ENCODE measurements around the gene PALLD.

The PALLD gene

DNA sequence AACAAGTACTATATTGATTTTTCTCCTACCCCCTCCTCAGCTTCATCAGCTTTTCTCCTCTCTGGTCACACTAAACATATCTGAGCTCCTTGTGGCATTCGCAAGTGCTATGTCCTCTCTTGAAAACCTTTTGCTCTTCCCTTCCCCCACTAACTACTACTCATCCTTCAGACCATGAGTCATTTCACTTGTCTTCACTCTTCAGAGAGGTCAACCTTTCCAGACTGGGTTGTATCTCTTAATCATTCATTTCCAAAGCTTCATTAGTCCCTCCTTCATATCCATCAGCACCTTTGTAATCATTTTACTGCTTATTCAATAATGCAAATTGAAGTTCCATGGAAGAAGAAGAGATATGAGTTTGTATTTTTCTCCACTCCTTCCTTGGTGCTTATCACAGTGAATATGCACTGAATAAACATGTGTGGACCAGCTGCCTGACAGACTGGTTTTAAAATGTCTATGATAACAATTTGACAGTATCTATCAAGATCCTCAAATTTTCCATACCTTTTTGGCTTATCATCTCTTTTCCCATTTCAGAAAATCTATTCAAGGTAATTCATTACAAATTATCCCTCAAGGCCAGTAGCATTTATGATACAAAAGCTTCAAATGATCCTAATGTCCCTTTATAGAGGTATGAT lies 45.0 kb upstream of the PALLD start (continued):
- TF ChIP-seq, protein P1, sequence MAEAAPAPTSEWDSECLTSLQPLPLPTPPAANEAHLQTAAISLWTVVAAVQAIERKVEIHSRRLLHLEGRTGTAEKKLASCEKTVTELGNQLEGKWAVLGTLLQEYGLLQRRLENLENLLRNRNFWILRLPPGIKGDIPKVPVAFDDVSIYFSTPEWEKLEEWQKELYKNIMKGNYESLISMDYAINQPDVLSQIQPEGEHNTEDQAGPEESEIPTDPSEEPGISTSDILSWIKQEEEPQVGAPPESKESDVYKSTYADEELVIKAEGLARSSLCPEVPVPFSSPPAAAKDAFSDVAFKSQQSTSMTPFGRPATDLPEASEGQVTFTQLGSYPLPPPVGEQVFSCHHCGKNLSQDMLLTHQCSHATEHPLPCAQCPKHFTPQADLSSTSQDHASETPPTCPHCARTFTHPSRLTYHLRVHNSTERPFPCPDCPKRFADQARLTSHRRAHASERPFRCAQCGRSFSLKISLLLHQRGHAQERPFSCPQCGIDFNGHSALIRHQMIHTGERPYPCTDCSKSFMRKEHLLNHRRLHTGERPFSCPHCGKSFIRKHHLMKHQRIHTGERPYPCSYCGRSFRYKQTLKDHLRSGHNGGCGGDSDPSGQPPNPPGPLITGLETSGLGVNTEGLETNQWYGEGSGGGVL (tag by site-specific recombination; IDR thresholded peaks at IDR 0.05) = peak; percentile 51
- TF ChIP-seq ZNF585B (tag by site-specific recombination; IDR thresholded peaks at IDR 0.05) = no peak
- TF ChIP-seq KLF10 (tag by site-specific recombination; IDR thresholded peaks at IDR 0.05) = 0 out of 2 replicates have a peak, but pooled peaks have one; percentile 27
- TF ChIP-seq, protein P2, sequence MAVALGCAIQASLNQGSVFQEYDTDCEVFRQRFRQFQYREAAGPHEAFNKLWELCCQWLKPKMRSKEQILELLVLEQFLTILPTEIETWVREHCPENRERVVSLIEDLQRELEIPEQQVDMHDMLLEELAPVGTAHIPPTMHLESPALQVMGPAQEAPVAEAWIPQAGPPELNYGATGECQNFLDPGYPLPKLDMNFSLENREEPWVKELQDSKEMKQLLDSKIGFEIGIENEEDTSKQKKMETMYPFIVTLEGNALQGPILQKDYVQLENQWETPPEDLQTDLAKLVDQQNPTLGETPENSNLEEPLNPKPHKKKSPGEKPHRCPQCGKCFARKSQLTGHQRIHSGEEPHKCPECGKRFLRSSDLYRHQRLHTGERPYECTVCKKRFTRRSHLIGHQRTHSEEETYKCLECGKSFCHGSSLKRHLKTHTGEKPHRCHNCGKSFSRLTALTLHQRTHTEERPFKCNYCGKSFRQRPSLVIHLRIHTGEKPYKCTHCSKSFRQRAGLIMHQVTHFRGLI (tag by site-specific recombination; IDR thresholded peaks at IDR 0.05) = no peak
- TF ChIP-seq FEZF1 (tag by site-specific recombination; IDR thresholded peaks at IDR 0.05) = 0 out of 2 replicates have a peak, but pooled peaks have one; percentile 15
- TF ChIP-seq ZNF146 (tag by site-specific recombination; IDR thresholded peaks at IDR 0.05) = no peak
- TF ChIP-seq ZNF391 (tag by site-specific recombination; IDR thresholded peaks at IDR 0.05; ENCODE audit: borderline replicate concordance, low read depth) = peak; percentile 54; the same call in 1 of the 2 replicates
- TF ChIP-seq, protein P3, sequence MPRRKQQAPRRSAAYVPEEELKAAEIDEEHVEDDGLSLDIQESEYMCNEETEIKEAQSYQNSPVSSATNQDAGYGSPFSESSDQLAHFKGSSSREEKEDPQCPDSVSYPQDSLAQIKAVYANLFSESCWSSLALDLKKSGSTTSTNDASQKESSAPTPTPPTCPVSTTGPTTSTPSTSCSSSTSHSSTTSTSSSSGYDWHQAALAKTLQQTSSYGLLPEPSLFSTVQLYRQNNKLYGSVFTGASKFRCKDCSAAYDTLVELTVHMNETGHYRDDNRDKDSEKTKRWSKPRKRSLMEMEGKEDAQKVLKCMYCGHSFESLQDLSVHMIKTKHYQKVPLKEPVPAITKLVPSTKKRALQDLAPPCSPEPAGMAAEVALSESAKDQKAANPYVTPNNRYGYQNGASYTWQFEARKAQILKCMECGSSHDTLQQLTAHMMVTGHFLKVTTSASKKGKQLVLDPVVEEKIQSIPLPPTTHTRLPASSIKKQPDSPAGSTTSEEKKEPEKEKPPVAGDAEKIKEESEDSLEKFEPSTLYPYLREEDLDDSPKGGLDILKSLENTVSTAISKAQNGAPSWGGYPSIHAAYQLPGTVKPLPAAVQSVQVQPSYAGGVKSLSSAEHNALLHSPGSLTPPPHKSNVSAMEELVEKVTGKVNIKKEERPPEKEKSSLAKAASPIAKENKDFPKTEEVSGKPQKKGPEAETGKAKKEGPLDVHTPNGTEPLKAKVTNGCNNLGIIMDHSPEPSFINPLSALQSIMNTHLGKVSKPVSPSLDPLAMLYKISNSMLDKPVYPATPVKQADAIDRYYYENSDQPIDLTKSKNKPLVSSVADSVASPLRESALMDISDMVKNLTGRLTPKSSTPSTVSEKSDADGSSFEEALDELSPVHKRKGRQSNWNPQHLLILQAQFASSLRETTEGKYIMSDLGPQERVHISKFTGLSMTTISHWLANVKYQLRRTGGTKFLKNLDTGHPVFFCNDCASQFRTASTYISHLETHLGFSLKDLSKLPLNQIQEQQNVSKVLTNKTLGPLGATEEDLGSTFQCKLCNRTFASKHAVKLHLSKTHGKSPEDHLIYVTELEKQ (tag by site-specific recombination; IDR thresholded peaks at IDR 0.05; ENCODE audit: borderline replicate concordance) = peak; percentile 26; the same call in 1 of the 2 replicates
- no peak for TF ChIP-seq ZNF792 (tag by site-specific recombination; IDR thresholded peaks at IDR 0.05)
- TF ChIP-seq ZNF292 (tag by site-specific recombination; IDR thresholded peaks at IDR 0.05; ENCODE audit: borderline replicate concordance, low read depth) = no peak
- no peak for TF ChIP-seq ZNF658 (tag by site-specific recombination; IDR thresholded peaks at IDR 0.05)
- TF ChIP-seq ZBTB21 (tag by site-specific recombination; IDR thresholded peaks at IDR 0.05) = 0 out of 2 replicates have a peak, but pooled peaks have one; percentile 11
- TF ChIP-seq, protein P4, sequence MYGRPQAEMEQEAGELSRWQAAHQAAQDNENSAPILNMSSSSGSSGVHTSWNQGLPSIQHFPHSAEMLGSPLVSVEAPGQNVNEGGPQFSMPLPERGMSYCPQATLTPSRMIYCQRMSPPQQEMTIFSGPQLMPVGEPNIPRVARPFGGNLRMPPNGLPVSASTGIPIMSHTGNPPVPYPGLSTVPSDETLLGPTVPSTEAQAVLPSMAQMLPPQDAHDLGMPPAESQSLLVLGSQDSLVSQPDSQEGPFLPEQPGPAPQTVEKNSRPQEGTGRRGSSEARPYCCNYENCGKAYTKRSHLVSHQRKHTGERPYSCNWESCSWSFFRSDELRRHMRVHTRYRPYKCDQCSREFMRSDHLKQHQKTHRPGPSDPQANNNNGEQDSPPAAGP (tag by site-specific recombination; IDR thresholded peaks at IDR 0.05) = no peak
- no peak for TF ChIP-seq ZNF76 (tag by site-specific recombination; IDR thresholded peaks at IDR 0.05; ENCODE audit: borderline replicate concordance, low read depth)
- TF ChIP-seq ZNF624 (tag by site-specific recombination; IDR thresholded peaks at IDR 0.05) = no peak
- TF ChIP-seq ZNF211 (tag by site-specific recombination; IDR thresholded peaks at IDR 0.05; ENCODE audit: low read depth) = no peak
- TF ChIP-seq, protein P5, sequence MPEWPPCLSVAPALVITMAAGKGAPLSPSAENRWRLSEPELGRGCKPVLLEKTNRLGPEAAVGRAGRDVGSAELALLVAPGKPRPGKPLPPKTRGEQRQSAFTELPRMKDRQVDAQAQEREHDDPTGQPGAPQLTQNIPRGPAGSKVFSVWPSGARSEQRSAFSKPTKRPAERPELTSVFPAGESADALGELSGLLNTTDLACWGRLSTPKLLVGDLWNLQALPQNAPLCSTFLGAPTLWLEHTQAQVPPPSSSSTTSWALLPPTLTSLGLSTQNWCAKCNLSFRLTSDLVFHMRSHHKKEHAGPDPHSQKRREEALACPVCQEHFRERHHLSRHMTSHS (tag by site-specific recombination; IDR thresholded peaks at IDR 0.05) = no peak
- no peak for TF ChIP-seq KLF16 (tag by site-specific recombination; IDR thresholded peaks at IDR 0.05)
- TF ChIP-seq ZBTB48 (tag by site-specific recombination; IDR thresholded peaks at IDR 0.05) = no peak
- TF ChIP-seq ZNF37A (tag by site-specific recombination; IDR thresholded peaks at IDR 0.05) = no peak
- 0 out of 2 replicates have a peak, but pooled peaks have one; percentile 34 for TF ChIP-seq ZNF24 (tag by site-specific recombination; IDR thresholded peaks at IDR 0.05)
- TF ChIP-seq ZNF629 (tag by site-specific recombination; IDR thresholded peaks at IDR 0.05) = peak; percentile 87
- TF ChIP-seq, protein P6, sequence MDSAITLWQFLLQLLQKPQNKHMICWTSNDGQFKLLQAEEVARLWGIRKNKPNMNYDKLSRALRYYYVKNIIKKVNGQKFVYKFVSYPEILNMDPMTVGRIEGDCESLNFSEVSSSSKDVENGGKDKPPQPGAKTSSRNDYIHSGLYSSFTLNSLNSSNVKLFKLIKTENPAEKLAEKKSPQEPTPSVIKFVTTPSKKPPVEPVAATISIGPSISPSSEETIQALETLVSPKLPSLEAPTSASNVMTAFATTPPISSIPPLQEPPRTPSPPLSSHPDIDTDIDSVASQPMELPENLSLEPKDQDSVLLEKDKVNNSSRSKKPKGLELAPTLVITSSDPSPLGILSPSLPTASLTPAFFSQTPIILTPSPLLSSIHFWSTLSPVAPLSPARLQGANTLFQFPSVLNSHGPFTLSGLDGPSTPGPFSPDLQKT (IDR thresholded peaks at IDR 0.05; ENCODE audit: borderline replicate concordance, low read depth, low read length) = no peak
- TF ChIP-seq, protein P7, sequence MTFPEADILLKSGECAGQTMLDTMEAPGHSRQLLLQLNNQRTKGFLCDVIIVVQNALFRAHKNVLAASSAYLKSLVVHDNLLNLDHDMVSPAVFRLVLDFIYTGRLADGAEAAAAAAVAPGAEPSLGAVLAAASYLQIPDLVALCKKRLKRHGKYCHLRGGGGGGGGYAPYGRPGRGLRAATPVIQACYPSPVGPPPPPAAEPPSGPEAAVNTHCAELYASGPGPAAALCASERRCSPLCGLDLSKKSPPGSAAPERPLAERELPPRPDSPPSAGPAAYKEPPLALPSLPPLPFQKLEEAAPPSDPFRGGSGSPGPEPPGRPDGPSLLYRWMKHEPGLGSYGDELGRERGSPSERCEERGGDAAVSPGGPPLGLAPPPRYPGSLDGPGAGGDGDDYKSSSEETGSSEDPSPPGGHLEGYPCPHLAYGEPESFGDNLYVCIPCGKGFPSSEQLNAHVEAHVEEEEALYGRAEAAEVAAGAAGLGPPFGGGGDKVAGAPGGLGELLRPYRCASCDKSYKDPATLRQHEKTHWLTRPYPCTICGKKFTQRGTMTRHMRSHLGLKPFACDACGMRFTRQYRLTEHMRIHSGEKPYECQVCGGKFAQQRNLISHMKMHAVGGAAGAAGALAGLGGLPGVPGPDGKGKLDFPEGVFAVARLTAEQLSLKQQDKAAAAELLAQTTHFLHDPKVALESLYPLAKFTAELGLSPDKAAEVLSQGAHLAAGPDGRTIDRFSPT (tag by site-specific recombination; IDR thresholded peaks at IDR 0.05) = peak; percentile 80; the same call in 1 of the 2 replicates
- TF ChIP-seq ZNF561 (tag by site-specific recombination; IDR thresholded peaks at IDR 0.05; ENCODE audit: borderline replicate concordance) = no peak

All from HEK293 (cell line).